ENCODE data around the gene YTHDF1. TPM values are rescaled to one million over a fixed set of nuclear protein-coding genes. Genes with fewer than 3 reads are reported as not detected.
A peak's percentile ranks its signal among the peaks of the same experiment; 100 is the strongest.

YTHDF1 gene
- total and polyA plus RNA-seq, 7 experiments from 2014 or later = 27.5 to 52.1 (median 42.0) TPM

GRCh38 chr20:63194797-63195173, 21.1 kb downstream of the YTHDF1 start:
- no peaks in the 10 kb centered on the region for H3K9me3 Mint-ChIP-seq
- H3K4me3 Mint-ChIP-seq = no peak overlapping the region
- H3K27me3 Mint-ChIP-seq = no peaks in the 10 kb centered on the region
- peaks cover 2 to 24% (median 7%) of the 10 kb centered on the region in 5 donors for H3K36me3 Mint-ChIP-seq
- ChIA-PET CTCF (no interaction called here), POLR2A (no interaction called here)
- H3K4me1 Mint-ChIP-seq = peaks cover 19 to 34% (median 28%) of the 10 kb centered on the region in 7 donors
- no peaks in the 10 kb centered on the region for H3K9me3 ChIP-seq (ENCODE audit: control insufficient read depth in 2 of 3, low read length in 3 of 3)
- H3K4me1 ChIP-seq (ENCODE audit: control insufficient read depth in 2 of 2, insufficient read depth in 2 of 2, low read length in 2 of 2) = no peaks in the 10 kb centered on the region
- H3K27me3 ChIP-seq (ENCODE audit: control insufficient read depth in 2 of 2, insufficient read depth in 2 of 2, low read length in 2 of 2) = no peaks in the 10 kb centered on the region
- H3K36me3 ChIP-seq (ENCODE audit: control insufficient read depth in 2 of 3, insufficient read depth in 3 of 3, low read length in 3 of 3) = peaks cover 0 to 32% (median 0%) of the 10 kb centered on the region in 3 experiments
- H3K27ac ChIP-seq (ENCODE audit: low read depth, low read length) = no peak overlapping the region
- DNase-seq (no peak), ATAC-seq (no peak)
- no peak overlapping the region for H3K4me3 ChIP-seq (ENCODE audit: low read length)
- H3K27ac Mint-ChIP-seq = no peak overlapping the region
- intact Hi-C loops (cut with micrococcal nuclease) = no loop called here

- H3K36me3 Mint-ChIP-seq = peaks cover 2 to 24% (median 7%) of the 10 kb centered on the region in 5 donors
- POLR2A ChIA-PET = no interaction called here
- no peak for DNase-seq
- intact Hi-C loops (cut with micrococcal nuclease) = no loop called here
- H3K4me1 Mint-ChIP-seq = peaks cover 15 to 32% (median 24%) of the 10 kb centered on the region in 7 donors
- CTCF ChIA-PET = no interaction called here
- no peaks in the 10 kb centered on the region for H3K4me1 ChIP-seq (ENCODE audit: control insufficient read depth in 2 of 2, insufficient read depth in 2 of 2, low read length in 2 of 2)
- H3K9me3 ChIP-seq (ENCODE audit: control insufficient read depth in 2 of 3, low read length in 3 of 3) = no peaks in the 10 kb centered on the region
- ATAC-seq = no peak
- H3K27ac Mint-ChIP-seq = no peak overlapping the region
- H3K27me3 ChIP-seq (ENCODE audit: control insufficient read depth in 2 of 2, insufficient read depth in 2 of 2, low read length in 2 of 2) = no peaks in the 10 kb centered on the region
- H3K4me3 ChIP-seq (ENCODE audit: low read length) = no peak overlapping the region
- no peaks in the 10 kb centered on the region for H3K27me3 Mint-ChIP-seq
- H3K4me3 Mint-ChIP-seq = no peak overlapping the region
- H3K36me3 ChIP-seq (ENCODE audit: control insufficient read depth in 2 of 3, insufficient read depth in 3 of 3, low read length in 3 of 3) = peaks cover 0 to 29% (median 0%) of the 10 kb centered on the region in 3 experiments
- no peaks in the 10 kb centered on the region for H3K9me3 Mint-ChIP-seq
- no peak overlapping the region for H3K27ac ChIP-seq (ENCODE audit: low read depth, low read length)
Measured at GRCh38 chr20:63194007-63194796, 21.7 kb downstream of the YTHDF1 start.

GRCh38 chr20:63192721-63193120, 23.2 kb downstream of the YTHDF1 start:
- no peak for ATAC-seq
- Mint-ChIP-seq H3K9me3 (no peaks in the 10 kb centered on the region), H3K27ac (no peak overlapping the region), H3K27me3 (no peaks in the 10 kb centered on the region), H3K4me3 (no peak overlapping the region), H3K4me1 (peaks cover 10 to 17% (median 13%) of the 10 kb centered on the region in 7 donors), H3K36me3 (peaks cover 2 to 24% (median 7%) of the 10 kb centered on the region in 5 donors)
- peaks cover 0 to 27% (median 0%) of the 10 kb centered on the region in 3 experiments for H3K36me3 ChIP-seq (ENCODE audit: control insufficient read depth in 2 of 3, insufficient read depth in 3 of 3, low read length in 3 of 3)
- no peaks in the 10 kb centered on the region for H3K4me1 ChIP-seq (ENCODE audit: control insufficient read depth in 2 of 2, insufficient read depth in 2 of 2, low read length in 2 of 2)
- no peak overlapping the region for H3K4me3 ChIP-seq (ENCODE audit: low read length)
- POLR2A ChIA-PET = no interaction called here
- H3K27ac ChIP-seq (ENCODE audit: low read depth, low read length) = no peak overlapping the region
- intact Hi-C loops (cut with micrococcal nuclease) = no loop called here
- no peaks in the 10 kb centered on the region for H3K27me3 ChIP-seq (ENCODE audit: control insufficient read depth in 2 of 2, insufficient read depth in 2 of 2, low read length in 2 of 2)
- CTCF ChIA-PET = no interaction called here
- H3K9me3 ChIP-seq (ENCODE audit: control insufficient read depth in 2 of 3, low read length in 3 of 3) = no peaks in the 10 kb centered on the region
- DNase-seq = no peak

- CTCF ChIA-PET = no interaction called here
Measured at GRCh38 chr20:63191400-63191799, 24.5 kb downstream of the YTHDF1 start.

GRCh38 chr20:63190828-63191227, 25.1 kb downstream of the YTHDF1 start:
- H3K4me1 ChIP-seq (ENCODE audit: control insufficient read depth in 2 of 2, insufficient read depth in 2 of 2, low read length in 2 of 2) = no peaks in the 10 kb centered on the region
- H3K27me3 Mint-ChIP-seq = no peaks in the 10 kb centered on the region
- no peak overlapping the region for H3K4me3 ChIP-seq (ENCODE audit: low read length)
- no peak overlapping the region for H3K4me3 Mint-ChIP-seq
- no peaks in the 10 kb centered on the region for H3K9me3 Mint-ChIP-seq
- ATAC-seq (no peak), DNase-seq (no peak)
- H3K27me3 ChIP-seq (ENCODE audit: control insufficient read depth in 2 of 2, insufficient read depth in 2 of 2, low read length in 2 of 2) = no peaks in the 10 kb centered on the region
- CTCF ChIA-PET = no interaction called here
- no peaks in the 10 kb centered on the region for H3K9me3 ChIP-seq (ENCODE audit: control insufficient read depth in 2 of 3, low read length in 3 of 3)
- H3K27ac Mint-ChIP-seq = no peak overlapping the region
- POLR2A ChIA-PET = no interaction called here
- peaks cover 0 to 4% (median 0%) of the 10 kb centered on the region in 7 donors for H3K4me1 Mint-ChIP-seq
- peaks cover 0 to 18% (median 7%) of the 10 kb centered on the region in 5 donors for H3K36me3 Mint-ChIP-seq
- H3K27ac ChIP-seq (ENCODE audit: low read depth, low read length) = no peak overlapping the region
- peaks cover 0 to 10% (median 0%) of the 10 kb centered on the region in 3 experiments for H3K36me3 ChIP-seq (ENCODE audit: control insufficient read depth in 2 of 3, insufficient read depth in 3 of 3, low read length in 3 of 3)
- intact Hi-C loops (cut with micrococcal nuclease) = no loop called here

More at GRCh38 chr20:63191400-63191799, 24.5 kb downstream of the YTHDF1 start:
- Mint-ChIP-seq H3K9me3 (no peaks in the 10 kb centered on the region), H3K4me3 (no peak overlapping the region), H3K27me3 (no peaks in the 10 kb centered on the region), H3K27ac (no peak overlapping the region), H3K36me3 (peaks cover 1 to 21% (median 7%) of the 10 kb centered on the region in 5 donors), H3K4me1 (peaks cover 2 to 6% (median 3%) of the 10 kb centered on the region in 7 donors)
- peaks cover 0 to 14% (median 0%) of the 10 kb centered on the region in 3 experiments for H3K36me3 ChIP-seq (ENCODE audit: control insufficient read depth in 2 of 3, insufficient read depth in 3 of 3, low read length in 3 of 3)
- H3K4me3 ChIP-seq (ENCODE audit: low read length) = no peak overlapping the region
- H3K9me3 ChIP-seq (ENCODE audit: control insufficient read depth in 2 of 3, low read length in 3 of 3) = no peaks in the 10 kb centered on the region
- no peak overlapping the region for H3K27ac ChIP-seq (ENCODE audit: low read depth, low read length)
- ATAC-seq (peak; percentile 4), DNase-seq (no peak)
- no peaks in the 10 kb centered on the region for H3K4me1 ChIP-seq (ENCODE audit: control insufficient read depth in 2 of 2, insufficient read depth in 2 of 2, low read length in 2 of 2)
- no peaks in the 10 kb centered on the region for H3K27me3 ChIP-seq (ENCODE audit: control insufficient read depth in 2 of 2, insufficient read depth in 2 of 2, low read length in 2 of 2)
- POLR2A ChIA-PET = no interaction called here
- intact Hi-C loops (cut with micrococcal nuclease) = no loop called here

GRCh38 chr20:63189846-63190559, 25.9 kb downstream of the YTHDF1 start:
- CTCF ChIA-PET = no interaction called here
- Histone ChIP-seq H3K36me3 (ENCODE audit: control insufficient read depth in 2 of 3, insufficient read depth in 3 of 3, low read length in 3 of 3) (peaks cover 0 to 2% (median 0%) of the 10 kb centered on the region in 3 experiments), H3K9me3 (ENCODE audit: control insufficient read depth in 2 of 3, low read length in 3 of 3) (no peaks in the 10 kb centered on the region), H3K4me1 (ENCODE audit: control insufficient read depth in 2 of 2, insufficient read depth in 2 of 2, low read length in 2 of 2) (no peaks in the 10 kb centered on the region), H3K27ac (ENCODE audit: low read depth, low read length) (no peak overlapping the region), H3K4me3 (ENCODE audit: low read length) (no peak overlapping the region), H3K27me3 (ENCODE audit: control insufficient read depth in 2 of 2, insufficient read depth in 2 of 2, low read length in 2 of 2) (no peaks in the 10 kb centered on the region)
- Mint-ChIP-seq H3K27me3 (no peaks in the 10 kb centered on the region), H3K27ac (no peak overlapping the region), H3K36me3 (peaks cover 0 to 12% (median 2%) of the 10 kb centered on the region in 5 donors), H3K4me3 (no peak overlapping the region), H3K9me3 (peaks cover 0 to 6% (median 0%) of the 10 kb centered on the region in 11 donors), H3K4me1 (peaks cover 0 to 4% (median 0%) of the 10 kb centered on the region in 7 donors)
- intact Hi-C loops (cut with micrococcal nuclease) = no loop called here
- DNase-seq = no peak
- no peak for ATAC-seq
- POLR2A ChIA-PET = no interaction called here
